Thoracic aorta (tissue), 2 donors: ENCODE data around the gene SPOUT1. TPM values are rescaled to one million over a fixed set of nuclear protein-coding genes. Genes with fewer than 3 reads are reported as not detected.

ENCODE experiments used
- ATAC-seq: fragments of 150-250 bp; one replicate; pipeline ENCODE4 v1.8.0; 2017; ENCODE audit warnings: low read depth; ENCODE audit not compliant: insufficient number of reproducible peaks, low FRiP score
- DNase-seq: peaks from one replicate; pipeline ENCODE4 v3.0.0-alpha.2; 2020; ENCODE audit warnings: low spot score
- H3K27ac ChIP-seq, 2 donors: fragments of 200-600 bp; sonication (generic); 1 replicate in 1 of 2; 2 replicates in 1 of 2; pipeline ENCODE4 v1.5.1; 2016; ENCODE audit warnings: mild to moderate bottlenecking in 2 of 2, moderate library complexity in 2 of 2
- H3K27me3 ChIP-seq: fragments of 200-600 bp; sonication (generic); replicated peaks from 2 replicates; pipeline ENCODE4 v1.6.0; 2016; ENCODE audit warnings: mild to moderate bottlenecking; ENCODE audit not compliant: insufficient read depth
- H3K36me3 ChIP-seq: fragments of 200-600 bp; sonication (generic); one replicate; pipeline ENCODE4 v1.5.1; 2016
- H3K4me1 ChIP-seq, 2 donors: fragments of 200-600 bp; sonication (generic); 1 replicate in 1 of 2; 2 replicates in 1 of 2; pipeline versions ENCODE4 v1.5.1 to v1.6.0; 2016; ENCODE audit warnings: low read depth in 2 of 2, mild to moderate bottlenecking in 1 of 2; ENCODE audit not compliant: control insufficient read depth in 1 of 2
- H3K4me3 ChIP-seq: fragments of 200-600 bp; sonication (generic); 2 replicates; pipeline ENCODE4 v1.5.1; 2016; ENCODE audit warnings: mild to moderate bottlenecking
- H3K9me3 ChIP-seq: fragments of 200-600 bp; sonication (generic); 2 replicates; pipeline ENCODE4 v1.5.1; 2016
- CTCF ChIP-seq: fragments of 200-600 bp; sonication (generic); IDR thresholded peaks from one replicate; pipeline ENCODE4 v1.5.1; 2019; ENCODE audit warnings: antibody characterized with exemption
- total RNA-seq, 2 donors: library from RNA; depleted of rRNA; stranded (reverse); fragments of >200 nt; gene quantifications; one replicate each; pipeline versions ENCODE4 v1.1.0 to v1.2.3, GENCODE V29; 2016

Gene SPOUT1
- total RNA-seq, 2 donors from 2014 or later: 18.2 to 38.6 TPM

- Histone ChIP-seq H3K4me1 (peaks cover 5 to 14% of the 10 kb centered on the region in 2 donors), H3K36me3 (peaks cover 45% of the 10 kb centered on the region), H3K9me3 (no peaks in the 10 kb centered on the region), H3K27me3 (no peaks in the 10 kb centered on the region), H3K4me3 (no peak overlapping the region), H3K27ac (no peak overlapping the region)
- no peak for ATAC-seq
- TF ChIP-seq CTCF: no peak
- no peak for DNase-seq
Observed at GRCh38 chr9:128792134-128792533, 37.5 kb downstream of the SPOUT1 start.

GRCh38 chr9:128790536-128790935 is 39.1 kb downstream of the SPOUT1 start:
- no peak for DNase-seq
- Histone ChIP-seq H3K4me1 (peaks cover 7 to 19% of the 10 kb centered on the region in 2 donors), H3K4me3 (no peak overlapping the region), H3K27ac (no peak overlapping the region), H3K9me3 (no peaks in the 10 kb centered on the region), H3K27me3 (no peaks in the 10 kb centered on the region), H3K36me3 (peaks cover 39% of the 10 kb centered on the region)
- ATAC-seq: no peak
- TF ChIP-seq CTCF: no peak

- ATAC-seq (no peak), DNase-seq (no peak)
- no peaks in the 10 kb centered on the region for H3K9me3 ChIP-seq
- no peak overlapping the region for H3K4me3 ChIP-seq
- H3K27me3 ChIP-seq: no peaks in the 10 kb centered on the region
- no peak overlapping the region for H3K27ac ChIP-seq
- H3K4me1 ChIP-seq: peaks cover 7 to 22% of the 10 kb centered on the region in 2 donors
- peaks cover 30% of the 10 kb centered on the region for H3K36me3 ChIP-seq
- no peak for TF ChIP-seq CTCF
Observed at GRCh38 chr9:128788445-128788844, 41.1 kb downstream of the SPOUT1 start.

- Histone ChIP-seq H3K27ac (peak overlapping the region; percentile 48 to 82), H3K9me3 (no peaks in the 10 kb centered on the region), H3K4me3 (peak overlapping the region; percentile 97), H3K4me1 (peaks cover 7 to 25% of the 10 kb centered on the region in 2 donors), H3K27me3 (no peaks in the 10 kb centered on the region), H3K36me3 (peaks cover 22% of the 10 kb centered on the region)
- TF ChIP-seq CTCF: no peak
- DNase-seq (no peak), ATAC-seq (no peak)
Observed at GRCh38 chr9:128787659-128788058, 41.9 kb downstream of the SPOUT1 start.

GRCh38 chr9:128786681-128787601 is 42.7 kb downstream of the SPOUT1 start, which contains the start of gene TBC1D13:
TSS of gene TBC1D13 (plus strand) at chr9:128787253. CDS start at chr9:128787354, 101 bp downstream.
- peak; percentile 46 for ATAC-seq
- no peaks in the 10 kb centered on the region for H3K27me3 ChIP-seq
- peaks cover 16% of the 10 kb centered on the region for H3K36me3 ChIP-seq
- no peaks in the 10 kb centered on the region for H3K9me3 ChIP-seq
- TF ChIP-seq CTCF: no peak
- H3K4me1 ChIP-seq: peaks cover 7 to 25% of the 10 kb centered on the region in 2 donors
- H3K27ac ChIP-seq: peak within 1 kb of the TSS; percentile 48 to 82
- peak; percentile 61 for DNase-seq
- peak within 1 kb of the TSS; percentile 97 for H3K4me3 ChIP-seq
